HCT116 (cell line): ENCODE measurements around the gene SMYD3. TPM values are rescaled to one million over a fixed set of nuclear protein-coding genes. Genes with fewer than 3 reads are reported as not detected.

Experiments used
- ATAC-seq: fragments of 200-7000 bp; cut with Tn5 transposase; 2 replicates; pipeline ENCODE4 v1.9.1; 2020; ENCODE audit warnings: mild to moderate bottlenecking, moderate library complexity
- BruUV-seq: library from RNA; stranded (reverse); fragments of 400-500 nt; replicated peaks from 2 replicates; lab custom pipeline; 2021; lab: Mats Ljungman, UMichigan
- CTCF ChIA-PET: fragments of 300-600 bp; sonication (Branson Sonifier 250); formaldehyde crosslinking; loops from one replicate; lab custom pipeline; 2021; ENCODE audit warnings: antibody characterized with exemption; lab: Charles Lee
- POLR2A ChIA-PET: fragments of 300-600, 350-600 bp; sonication (Branson Sonifier 250); formaldehyde crosslinking; loops from one replicate; lab custom pipeline; 2021; ENCODE audit warnings: antibody characterized with exemption; lab: Charles Lee
- RAD21 ChIA-PET, 2 experiments: fragments of 300-600 bp; sonication (Branson Sonifier 250); formaldehyde crosslinking; loops; one replicate each; lab custom pipeline; 2023; ENCODE audit warnings: low total read pairs in 2 of 2; ENCODE audit not compliant: uncharacterized antibody in 2 of 2, unreplicated experiment in 2 of 2, low non-redundant PET in 1 of 2; lab: Charles Lee
- DNase-seq: peaks from one replicate; pipeline ENCODE4 v3.0.0-alpha.2; 2010; ENCODE audit warnings: low read depth, low spot score
- H2AFZ ChIP-seq: fragments of 200-600 bp; shearing (Covaris generic), sonication (generic); 2 replicates; pipeline ENCODE4 v1.6.1; 2017; ENCODE audit warnings: low read depth, mixed run types, mixed read lengths, antibody characterized with exemption, low read length; ENCODE audit not compliant: poor library complexity, severe bottlenecking
- H3K27ac ChIP-seq: 2 replicates; pipeline ENCODE4 v1.5.1; 2012; ENCODE audit warnings: low read depth, low read length
- H3K27me3 ChIP-seq: fragments of 200-600 bp; sonication (generic); 2 replicates; pipeline ENCODE4 v1.6.1; 2016; ENCODE audit warnings: mixed run types, low read length, mixed read lengths; ENCODE audit not compliant: insufficient read depth
- H3K36me3 ChIP-seq, 2 experiments: fragments of 200-500 bp in 1 of 2; fragments of 200-600 bp in 1 of 2; sonication (Bioruptor generic) in 1 of 2; sonication (generic) in 1 of 2; 2 replicates each; pipeline versions ENCODE4 v1.5.1 to v1.6.1; 2014 to 2016; ENCODE audit warnings: low read length in 2 of 2, inconsistent platforms in 1 of 2, mixed read lengths in 1 of 2, mixed run types in 1 of 2; ENCODE audit not compliant: insufficient read depth in 2 of 2, control insufficient read depth in 1 of 2
- H3K4me1 ChIP-seq, 2 experiments: fragments of 200-600 bp in 1 of 2; sonication (generic) in 1 of 2; 2 replicates each; pipeline versions ENCODE4 v1.5.1 to v1.6.1; 2012 to 2017; ENCODE audit warnings: low read length in 2 of 2, inconsistent platforms in 1 of 2, mild to moderate bottlenecking in 1 of 2, mixed read lengths in 1 of 2, mixed run types in 1 of 2, moderate library complexity in 1 of 2; ENCODE audit not compliant: insufficient read depth in 2 of 2, control insufficient read depth in 1 of 2
- H3K4me2 ChIP-seq: fragments of 200-600 bp; sonication (generic); 2 replicates; pipeline ENCODE4 v1.6.1; 2017; ENCODE audit warnings: mixed run types, low read length, mixed read lengths
- H3K4me3 ChIP-seq, 2 experiments: fragments of 200-600 bp in 1 of 2; sonication (generic) in 1 of 2; replicated peaks in 1 of 2; 2 replicates each; pipeline ENCODE4 v1.5.1; 2011 to 2016; ENCODE audit warnings: low read length in 2 of 2, control low read depth in 1 of 2, low read depth in 1 of 2, mild to moderate bottlenecking in 1 of 2, mixed read lengths in 1 of 2, mixed run types in 1 of 2
- H3K79me2 ChIP-seq: fragments of 200-600 bp; sonication (generic); 2 replicates; pipeline ENCODE4 v1.6.1; 2017; ENCODE audit warnings: mild to moderate bottlenecking, mixed run types, low read length, moderate library complexity, mixed read lengths; ENCODE audit not compliant: insufficient read depth
- H3K9ac ChIP-seq: fragments of 200-600 bp; sonication (generic); 2 replicates; pipeline ENCODE4 v1.6.1; 2016; ENCODE audit warnings: low read length, mixed read lengths
- H3K9me2 ChIP-seq: fragments of 200-600 bp; sonication (generic), shearing (Covaris generic); 2 replicates; pipeline ENCODE4 v1.6.1; 2017; ENCODE audit warnings: mixed run types, mild to moderate bottlenecking, moderate library complexity; ENCODE audit not compliant: insufficient read depth
- H3K9me3 ChIP-seq, 2 experiments: fragments of 200-500 bp in 1 of 2; fragments of 200-600 bp in 1 of 2; sonication (Bioruptor generic) in 1 of 2; sonication (generic) in 1 of 2; 2 replicates each; pipeline ENCODE4 v1.6.1; 2014 to 2017; ENCODE audit warnings: low read length in 2 of 2, mixed read lengths in 2 of 2, inconsistent platforms in 1 of 2, low read depth in 1 of 2, mild to moderate bottlenecking in 1 of 2, mixed run types in 1 of 2, moderate library complexity in 1 of 2; ENCODE audit not compliant: control insufficient read depth in 1 of 2, insufficient read depth in 1 of 2
- H4K20me1 ChIP-seq: fragments of 200-600 bp; sonication (generic), shearing (Covaris generic); 2 replicates; pipeline ENCODE4 v1.6.1; 2017; ENCODE audit warnings: mixed run types, mild to moderate bottlenecking, moderate library complexity; ENCODE audit not compliant: insufficient read depth
- CTCF ChIP-seq, 3 experiments: fragments of 200-600 bp in 1 of 3; sonication (generic) in 1 of 3; IDR thresholded peaks in 2 of 3; conservative IDR thresholded peaks in 1 of 3; 2 replicates each; pipeline ENCODE4 v1.5.1; 2012 to 2017; ENCODE audit warnings: low read depth in 2 of 3, low read length in 2 of 3, antibody characterized with exemption in 1 of 3, borderline replicate concordance in 1 of 3, control low read depth in 1 of 3, mild to moderate bottlenecking in 1 of 3, mixed read lengths in 1 of 3, mixed run types in 1 of 3, moderate library complexity in 1 of 3; ENCODE audit not compliant: insufficient read depth in 1 of 3
- EGR1 ChIP-seq: IDR thresholded peaks from 2 replicates; pipeline ENCODE4 v1.6.1; 2012; ENCODE audit warnings: low read depth
- ELF1 ChIP-seq: IDR thresholded peaks from 2 replicates; pipeline ENCODE4 v1.6.1; 2012; ENCODE audit warnings: low read depth, borderline replicate concordance
- FOSL1 ChIP-seq: IDR thresholded peaks from 2 replicates; pipeline ENCODE4 v1.6.1; 2012; ENCODE audit warnings: low read depth
- JUND ChIP-seq: IDR thresholded peaks from 2 replicates; pipeline ENCODE4 v1.6.1; 2012
- MAX ChIP-seq: IDR thresholded peaks from 2 replicates; pipeline ENCODE4 v1.6.1; 2012
- RAD21 ChIP-seq: IDR thresholded peaks from 2 replicates; pipeline ENCODE4 v1.6.1; 2012; ENCODE audit warnings: low read depth, mild to moderate bottlenecking
- SP1 ChIP-seq: IDR thresholded peaks from 2 replicates; pipeline ENCODE4 v1.6.1; 2012; ENCODE audit warnings: low read depth
- SRF ChIP-seq: IDR thresholded peaks from 2 replicates; pipeline ENCODE4 v1.6.1; 2012; ENCODE audit warnings: low read depth
- TCF7L2 ChIP-seq: IDR thresholded peaks from 2 replicates; pipeline ENCODE4 v1.7.0; 2011; ENCODE audit warnings: borderline replicate concordance, inconsistent platforms; ENCODE audit not compliant: insufficient read depth, insufficient read length; ENCODE audit errors: extremely low read depth
- ZFX ChIP-seq: fragments of 450-650 bp; IDR thresholded peaks from 2 replicates; pipeline ENCODE4 v1.6.1; 2017
- ZNF274 ChIP-seq: fragments of 200-500 bp; sonication (Bioruptor generic); IDR thresholded peaks from 2 replicates; pipeline ENCODE4 v1.6.1; 2014; ENCODE audit warnings: mild to moderate bottlenecking, low read depth, low read length, inconsistent platforms
- intact Hi-C: fragments of 100-400 bp; cut with micrococcal nuclease; formaldehyde crosslinking; loops from 2 replicates; pipeline ENCODE4 v1.10.0; 2022
- total RNA-seq: library from RNA; stranded (reverse); gene quantifications from one replicate; pipeline ENCODE4 v1.2.1, GENCODE V29; 2021; ENCODE audit not compliant: unreplicated experiment
- TF ChIP-seq, protein P1 (sequence below): IDR thresholded peaks from 2 replicates; pipeline ENCODE4 v1.6.1; 2011; ENCODE audit warnings: mild to moderate bottlenecking, low read length, moderate library complexity; ENCODE audit not compliant: insufficient replicate concordance; ENCODE audit errors: extremely low read depth

SMYD3 gene
- total RNA-seq, 1 experiment from 2014 or later = 33.6 TPM

DNA sequence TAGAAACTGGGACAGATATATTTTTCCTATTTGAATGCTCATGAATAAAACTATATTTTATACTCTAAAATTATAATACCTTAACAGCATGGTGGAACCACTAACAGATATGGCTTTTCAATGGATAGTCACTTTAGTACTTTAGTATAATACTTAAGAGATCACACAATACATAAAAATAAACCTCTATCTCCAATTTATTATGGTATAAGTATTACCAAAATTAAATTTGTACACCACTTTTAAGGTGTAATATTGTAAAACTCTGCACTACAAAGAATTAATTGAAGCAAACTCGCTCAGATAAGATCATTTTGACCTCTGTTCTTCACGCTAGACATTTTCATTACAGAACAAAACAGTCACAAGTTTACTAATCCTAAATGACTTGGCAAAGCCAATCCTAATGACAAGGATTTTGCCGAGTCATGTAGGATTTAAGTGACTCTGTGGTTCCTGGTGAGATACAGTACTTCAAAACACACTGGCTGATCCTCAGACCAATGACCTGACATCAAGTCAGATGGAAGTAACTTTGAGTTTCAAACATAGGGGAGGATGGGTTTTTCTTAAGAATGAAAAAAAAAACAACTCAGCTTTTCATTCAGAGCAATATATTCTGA, 200.6 kb downstream of the SMYD3 start:
- POLR2A ChIA-PET = no interaction called here
- ATAC-seq = no peak
- no peak overlapping the region for H3K4me2 ChIP-seq

More for the DNA sequence above, 200.6 kb downstream of the SMYD3 start:
- Histone ChIP-seq H3K79me2 (no peaks in the 10 kb centered on the region), H2AFZ (no peak overlapping the region), H3K27me3 (no peaks in the 10 kb centered on the region), H3K36me3 (no peaks in the 10 kb centered on the region), H4K20me1 (no peaks in the 10 kb centered on the region), H3K4me1 (peaks cover 0 to 3% of the 10 kb centered on the region in 2 experiments; a peak in 1 of 4 replicates), H3K27ac (no peak overlapping the region)
- intact Hi-C loops = no loop called here
- CTCF ChIA-PET = no interaction called here
- no peak for DNase-seq
- TF ChIP-seq EGR1 (no peak), ZNF274 (no peak), TCF7L2 (no peak), FOSL1 (no peak), JUND (no peak), ELF1 (no peak), MAX (no peak), RAD21 (no peak), SRF (no peak), SP1 (no peak), CTCF (IDR thresholded peaks at IDR 0.05 in 2 of 3, conservative IDR thresholded peaks at IDR 0.05 in 1 of 3; ENCODE audit: borderline replicate concordance in 1 of 3, insufficient read depth in 1 of 3, low read depth in 2 of 3, low read length in 2 of 3) (no peak), ZFX (no peak)
- TF ChIP-seq, protein P1, sequence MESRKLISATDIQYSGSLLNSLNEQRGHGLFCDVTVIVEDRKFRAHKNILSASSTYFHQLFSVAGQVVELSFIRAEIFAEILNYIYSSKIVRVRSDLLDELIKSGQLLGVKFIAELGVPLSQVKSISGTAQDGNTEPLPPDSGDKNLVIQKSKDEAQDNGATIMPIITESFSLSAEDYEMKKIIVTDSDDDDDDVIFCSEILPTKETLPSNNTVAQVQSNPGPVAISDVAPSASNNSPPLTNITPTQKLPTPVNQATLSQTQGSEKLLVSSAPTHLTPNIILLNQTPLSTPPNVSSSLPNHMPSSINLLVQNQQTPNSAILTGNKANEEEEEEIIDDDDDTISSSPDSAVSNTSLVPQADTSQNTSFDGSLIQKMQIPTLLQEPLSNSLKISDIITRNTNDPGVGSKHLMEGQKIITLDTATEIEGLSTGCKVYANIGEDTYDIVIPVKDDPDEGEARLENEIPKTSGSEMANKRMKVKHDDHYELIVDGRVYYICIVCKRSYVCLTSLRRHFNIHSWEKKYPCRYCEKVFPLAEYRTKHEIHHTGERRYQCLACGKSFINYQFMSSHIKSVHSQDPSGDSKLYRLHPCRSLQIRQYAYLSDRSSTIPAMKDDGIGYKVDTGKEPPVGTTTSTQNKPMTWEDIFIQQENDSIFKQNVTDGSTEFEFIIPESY = no peak
- TF ChIP-seq, all 23 proteins: peak for 0
- Histone ChIP-seq H3K4me3 (no peak overlapping the region), H3K9me3 (no peaks in the 10 kb centered on the region), H3K9me2 (no peaks in the 10 kb centered on the region), H3K9ac (no peak overlapping the region)
- BruUV-seq = no TSS peak
- RAD21 ChIA-PET = no interaction called here
